ENCODE measurements around the gene PTK7.

Gene PTK7

GRCh38 chr6:43062818-43063217 is 13.3 kb upstream of the PTK7 start:
- DNase-seq (ENCODE audit: low spot score) = no peak
- TF ChIP-seq CTCF (IDR thresholded peaks at IDR 0.05; ENCODE audit: extremely low read depth, missing control alignments) = no peak

GRCh38 chr6:43070028-43070632 is 6.0 kb upstream of the PTK7 start:
- TF ChIP-seq CTCF (IDR thresholded peaks at IDR 0.05; ENCODE audit: extremely low read depth, missing control alignments) = no peak
- DNase-seq (ENCODE audit: low spot score) = peak; percentile 82

- no peak for TF ChIP-seq CTCF (IDR thresholded peaks at IDR 0.05; ENCODE audit: extremely low read depth, missing control alignments)
- DNase-seq (ENCODE audit: low spot score) = no peak
These were observed 1.1 kb upstream of the PTK7 start for GRCh38 chr6:43074847-43075669.

GRCh38 chr6:43076464-43077332 is 584 bp downstream of the PTK7 start:
- no peak for TF ChIP-seq CTCF (IDR thresholded peaks at IDR 0.05; ENCODE audit: extremely low read depth, missing control alignments)
- no peak for DNase-seq (ENCODE audit: low spot score)

- DNase-seq (ENCODE audit: low spot score) = no peak
- TF ChIP-seq CTCF (IDR thresholded peaks at IDR 0.05; ENCODE audit: extremely low read depth, missing control alignments) = no peak
These were observed 1.3 kb downstream of the PTK7 start for GRCh38 chr6:43077333-43077809.

- TF ChIP-seq CTCF (IDR thresholded peaks at IDR 0.05; ENCODE audit: extremely low read depth, missing control alignments) = no peak
- no peak for DNase-seq (ENCODE audit: low spot score)
These were observed 1.9 kb downstream of the PTK7 start for GRCh38 chr6:43077981-43078511.
